HG03097 (cell line): Measurements from ENCODE around the gene RIC8B.
"Not testable (repeated sequence)": the region's sequence is repeated elsewhere in the genome, so short reads cannot be mapped to it uniquely, and the experiment has no call there.

Experiments
- ATAC-seq: cut with Tn5 transposase; IDR thresholded peaks from one replicate; pipeline ENCODE4 v1.9.1; 2021; ENCODE audit not compliant: unreplicated experiment, low FRiP score

RIC8B gene

GRCh38 chr12:106897981-106898901, 123.8 kb downstream of the RIC8B start:
- no peak for ATAC-seq

- no peak for ATAC-seq
These were observed 126.1 kb downstream of the RIC8B start for GRCh38 chr12:106900554-106900953.

GRCh38 chr12:106901276-106901675, 126.8 kb downstream of the RIC8B start:
- no peak for ATAC-seq

GRCh38 chr12:106902053-106902452, 127.6 kb downstream of the RIC8B start:
- ATAC-seq, result no peak

- no peak for ATAC-seq
These were observed 128.9 kb downstream of the RIC8B start for GRCh38 chr12:106903241-106903945.

GRCh38 chr12:106906715-106907114, 132.2 kb downstream of the RIC8B start:
- ATAC-seq, result no peak

GRCh38 chr12:106907411-106907810, 132.9 kb downstream of the RIC8B start:
- ATAC-seq, result no peak

- no peak for ATAC-seq
These were observed 133.4 kb downstream of the RIC8B start for GRCh38 chr12:106907846-106908245.

- no peak for ATAC-seq
These were observed 134.1 kb downstream of the RIC8B start for GRCh38 chr12:106908561-106908960.

- peak; percentile 68 for ATAC-seq
These were observed 135.7 kb downstream of the RIC8B start for GRCh38 chr12:106910202-106910601.

GRCh38 chr12:106911581-106911980, 137.1 kb downstream of the RIC8B start:
- ATAC-seq, result no peak

- no peak for ATAC-seq
These were observed 139.0 kb downstream of the RIC8B start for GRCh38 chr12:106913456-106913855.

GRCh38 chr12:106914796-106915634, 140.5 kb downstream of the RIC8B start:
- no peak for ATAC-seq

GRCh38 chr12:106915635-106916026, 141.1 kb downstream of the RIC8B start:
- ATAC-seq, result no peak

GRCh38 chr12:106917503-106917902, 143.0 kb downstream of the RIC8B start:
- ATAC-seq, result no peak

GRCh38 chr12:106918746-106919145, 144.3 kb downstream of the RIC8B start:
- ATAC-seq, result no peak

GRCh38 chr12:106919910-106920544, 145.5 kb downstream of the RIC8B start:
- no peak for ATAC-seq

GRCh38 chr12:106921976-106922375, 147.5 kb downstream of the RIC8B start:
- not testable (repeated sequence) for ATAC-seq

- not testable (repeated sequence) for ATAC-seq
These were observed 149.1 kb downstream of the RIC8B start for GRCh38 chr12:106923594-106923993.

GRCh38 chr12:106924268-106924861, 149.9 kb downstream of the RIC8B start:
- no peak for ATAC-seq
